HUDEP-2 (cell line): Measurements from ENCODE around the gene ATP5F1A.

Source experiments
- DNase-seq, 76 experiments: peaks; one replicate each; lab custom pipeline; 2025; ENCODE audit not compliant: unreplicated experiment in 76 of 76; lab: John Stamatoyannopoulos, UW

Gene ATP5F1A

GRCh38 chr18:46079336-46079735 is 18.8 kb downstream of the ATP5F1A start:
- no peak for DNase-seq

- peak in 49 of 76 experiments; percentile 1 to 91 (median 54) for DNase-seq
These were observed 24.4 kb downstream of the ATP5F1A start for GRCh38 chr18:46073474-46074331.

GRCh38 chr18:46072959-46073358 is 25.1 kb downstream of the ATP5F1A start:
- no peak for DNase-seq

GRCh38 chr18:46072376-46072867 is 25.7 kb downstream of the ATP5F1A start:
- peak in 2 of 76 experiments; percentile 27 to 78 for DNase-seq

- peak in 65 of 76 experiments; percentile 2 to 79 (median 55) for DNase-seq
These were observed 26.3 kb downstream of the ATP5F1A start, which contains the start of gene PSTPIP2 for GRCh38 chr18:46071653-46072375. Gene PSTPIP2 (minus strand): TSS chr18:46072260. CDS start chr18:46072188, 72 bp downstream.

- peak in 31 of 76 experiments; percentile 3 to 72 (median 35) for DNase-seq
These were observed 27.1 kb downstream of the ATP5F1A start for GRCh38 chr18:46070815-46071652.

GRCh38 chr18:46070232-46070631 is 27.9 kb downstream of the ATP5F1A start:
- DNase-seq: no peak

- DNase-seq: no peak
These were observed 28.6 kb downstream of the ATP5F1A start for GRCh38 chr18:46069524-46069923.

GRCh38 chr18:46068763-46069162 is 29.3 kb downstream of the ATP5F1A start:
- DNase-seq: no peak

- peak in 4 of 76 experiments; percentile 8 to 33 (median 30) for DNase-seq
These were observed 30.6 kb downstream of the ATP5F1A start for GRCh38 chr18:46067438-46068007.

GRCh38 chr18:46062781-46063180 is 35.3 kb downstream of the ATP5F1A start:
- no peak for DNase-seq

- no peak for DNase-seq
These were observed 36.3 kb downstream of the ATP5F1A start for GRCh38 chr18:46061796-46062195.

- DNase-seq: peak in 32 of 76 experiments; percentile 7 to 67 (median 28)
These were observed 36.7 kb downstream of the ATP5F1A start for GRCh38 chr18:46061387-46061786.

GRCh38 chr18:46060359-46060841 is 37.7 kb downstream of the ATP5F1A start:
- peak in 72 of 76 experiments; percentile 21 to 93 (median 69) for DNase-seq

GRCh38 chr18:46055838-46056230 is 42.3 kb downstream of the ATP5F1A start:
- DNase-seq: no peak

GRCh38 chr18:46054956-46055837 is 42.9 kb downstream of the ATP5F1A start:
- no peak for DNase-seq

GRCh38 chr18:46053368-46054095 is 44.6 kb downstream of the ATP5F1A start:
- DNase-seq: no peak

GRCh38 chr18:46051731-46052461 is 46.2 kb downstream of the ATP5F1A start:
- peak in 1 of 76 experiments; percentile 20 for DNase-seq
